ENCODE measurements around the gene P3R3URF.

Gene P3R3URF

DNA sequence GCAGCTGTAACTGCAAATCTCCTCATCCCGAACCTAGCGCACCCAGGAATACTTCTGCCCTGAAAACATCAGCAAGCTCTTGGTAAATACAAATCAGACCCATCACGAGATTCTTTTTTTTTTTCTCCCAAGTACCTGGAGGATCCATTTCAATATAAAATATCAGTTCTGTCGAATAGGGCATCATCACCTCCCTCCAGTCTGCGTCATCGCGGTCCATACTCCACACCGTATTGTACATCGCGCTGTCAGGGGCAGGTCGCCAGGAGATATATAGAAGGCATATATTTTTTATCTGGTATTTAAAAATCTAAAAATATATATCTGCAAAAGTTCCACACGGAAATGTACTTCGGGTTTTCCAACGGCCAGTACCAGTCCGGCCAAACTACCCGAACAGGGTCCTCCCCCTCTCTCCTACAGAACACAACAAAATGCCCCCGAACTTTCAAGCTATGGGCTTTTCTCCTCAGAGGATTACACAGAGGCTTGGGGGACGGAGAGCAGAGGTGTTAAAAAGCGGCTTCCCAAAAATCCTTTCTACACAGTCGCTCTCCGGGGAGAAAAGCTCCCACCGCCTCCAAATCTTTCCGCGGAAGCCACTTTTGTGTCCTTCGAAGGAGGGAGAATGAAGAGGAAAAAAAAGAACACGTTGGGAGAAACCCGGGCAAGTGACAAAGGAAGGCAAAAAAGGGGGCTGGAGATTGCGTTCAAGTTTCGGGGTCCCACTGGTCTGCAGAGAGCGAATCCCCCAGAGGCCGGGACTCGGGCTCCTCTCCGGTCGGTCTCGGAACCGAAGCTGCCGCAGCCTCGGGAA, 44.4 kb downstream of the P3R3URF start:
- DNase-seq: peak; percentile 42

DNA sequence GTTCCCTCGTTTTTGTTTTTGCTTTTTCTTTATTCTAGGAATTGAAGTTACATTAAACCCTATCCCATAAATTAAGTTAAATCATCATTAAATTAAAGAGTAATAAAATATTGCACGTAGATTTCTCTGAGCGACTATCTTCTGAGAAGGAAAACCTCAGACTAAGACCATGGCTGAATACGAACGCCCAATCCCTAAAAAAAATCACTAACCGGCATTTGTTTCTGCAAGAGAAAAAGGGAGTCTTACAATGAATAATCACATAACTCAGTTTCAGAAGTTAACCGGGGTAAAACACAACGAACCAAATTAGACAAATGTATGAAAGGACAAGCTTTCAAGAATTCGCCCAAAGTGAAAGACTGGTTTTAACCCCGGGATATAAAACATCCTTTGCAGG, 45.2 kb downstream of the P3R3URF start:
- no peak for DNase-seq

DNA sequence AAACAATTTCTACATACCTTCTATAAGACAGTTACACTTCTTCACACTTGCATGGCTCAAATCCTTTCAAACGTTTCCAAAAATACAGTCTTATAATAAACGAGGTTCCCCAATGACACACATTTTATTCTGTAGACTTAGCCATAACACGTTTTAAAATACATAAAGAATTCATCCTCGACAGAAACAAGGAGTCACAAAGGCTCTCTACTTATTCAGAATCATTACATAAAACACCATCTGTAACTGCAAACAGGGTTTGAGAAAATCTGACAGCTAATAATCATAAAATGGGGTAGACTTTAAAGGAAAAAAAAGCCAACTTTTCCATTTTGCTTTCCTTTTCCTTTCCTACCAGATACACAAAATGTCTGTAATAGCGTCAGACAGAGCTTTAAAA, 45.7 kb downstream of the P3R3URF start:
- DNase-seq: no peak

DNA sequence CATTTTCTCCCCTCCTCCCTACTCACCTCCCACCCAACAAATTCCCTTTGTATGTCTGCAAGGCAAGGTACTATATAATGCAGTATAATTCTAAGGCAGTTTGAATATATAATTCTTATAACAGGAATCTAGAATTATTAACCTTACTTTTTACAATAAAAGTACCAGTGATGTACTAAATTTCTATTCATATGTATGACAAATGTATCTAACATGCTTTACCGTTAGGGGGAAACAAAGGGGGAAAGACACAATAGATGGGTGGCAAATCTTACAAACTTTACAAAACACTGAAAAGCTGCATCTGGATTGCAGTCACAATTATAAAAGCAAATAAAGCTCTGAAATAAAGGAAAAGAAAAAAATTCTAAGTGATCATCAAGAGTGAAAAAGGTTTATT, 46.2 kb downstream of the P3R3URF start:
- no peak for DNase-seq

DNA sequence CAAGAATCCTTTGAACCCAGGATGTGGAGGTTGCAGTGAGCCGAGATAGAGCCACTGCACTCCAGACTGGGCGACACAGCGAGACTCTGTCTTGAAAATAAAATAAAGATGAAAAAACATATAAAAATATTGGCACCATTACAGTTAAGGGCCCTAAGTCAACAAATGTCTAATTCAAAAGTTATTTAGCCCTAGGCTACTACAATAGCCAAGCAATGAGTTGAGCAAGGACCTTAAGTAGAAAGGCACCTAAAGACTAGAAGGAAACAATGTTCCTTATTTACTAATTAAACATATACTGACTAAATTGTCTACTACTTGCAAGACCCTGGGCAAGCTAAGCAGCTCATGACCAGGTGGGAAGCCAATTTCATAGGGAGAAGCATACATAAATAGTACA, 47.9 kb downstream of the P3R3URF start:
- no peak for DNase-seq
